Adrenal gland (tissue), 12 donors: ENCODE measurements around the gene MS4A5. TPM values are rescaled to one million over a fixed set of nuclear protein-coding genes. Genes with fewer than 3 reads are reported as not detected.

Experiments used
- DNase-seq, 7 donors: peaks; one replicate each; pipeline ENCODE4 v3.0.0-alpha.2; 2019 to 2020
- H3K27ac ChIP-seq, 5 donors: fragments of 200-600 bp; sonication (generic) in 4 of 5; 1 replicate in 3 of 5; 2 replicates in 2 of 5; pipeline versions ENCODE4 v1.5.1 to v1.8.0; 2016 to 2020; ENCODE audit warnings: mild to moderate bottlenecking in 1 of 5
- H3K27me3 ChIP-seq: fragments of 200-600 bp; 2 replicates; pipeline ENCODE4 v1.8.0; 2021
- H3K36me3 ChIP-seq, 2 donors: fragments of 200-600 bp; replicated peaks in 1 of 2; 1 replicate in 1 of 2; 2 replicates in 1 of 2; pipeline versions ENCODE4 v1.5.1 to v1.8.0; 2018 to 2022
- H3K4me1 ChIP-seq, 2 donors: fragments of 200-600 bp; replicated peaks in 1 of 2; 1 replicate in 1 of 2; 2 replicates in 1 of 2; pipeline versions ENCODE4 v1.5.1 to v1.8.0; 2018 to 2021
- H3K4me3 ChIP-seq, 4 donors: fragments of 200-600 bp; sonication (generic) in 3 of 4; one replicate each; pipeline ENCODE4 v1.5.1; 2016 to 2018
- H3K9me3 ChIP-seq, 3 donors: fragments of 200-600 bp; sonication (generic) in 1 of 3; replicated peaks in 1 of 3; 1 replicate in 2 of 3; 2 replicates in 1 of 3; pipeline versions ENCODE4 v1.5.1 to v1.8.0; 2016 to 2021
- POLR2A ChIP-seq, 2 donors: fragments of 450-650 bp; IDR thresholded peaks; one replicate each; pipeline ENCODE4 v1.6.1; 2017; ENCODE audit warnings: antibody characterized with exemption in 2 of 2, mild to moderate bottlenecking in 2 of 2, moderate library complexity in 1 of 2
- WGBS, 4 donors: extraction: QIAGEN DNeasy Blood & Tissue Kit in 2 of 4; methylation state at CpG; one replicate each; pipeline versions ENCODE4 v1.1.5 to v1.1.7; 2013 to 2017; 5-methylcytosine and 5-hydroxymethylcytosine counted together
- intact Hi-C, 2 donors: fragments of 100-400 bp; cut with DNase I; formaldehyde crosslinking; loops; one replicate each; pipeline versions ENCODE4 v1.14.1 to v1.15.0; 2022 to 2023
- polyA plus RNA-seq, 3 donors: library from polyadenylated mRNA; stranded (reverse); fragments of 200-250 nt in 2 of 3; fragments of 350-450 nt in 1 of 3; fragmentation: Illumina TruSeq in 1 of 3; extraction: RNeasy Lipid Tissue Mini Kit (QIAGEN cat#74804) in 1 of 3; gene quantifications; one replicate each; pipeline ENCODE4 v1.2.3, GENCODE V29; 2013 to 2014
- total RNA-seq, 9 donors: library from RNA; depleted of rRNA in 4 of 9; stranded (reverse); fragments of >200 nt in 4 of 9; fragments of 120-200 nt in 1 of 9; fragmentation: NEBNext Ultra II Directional in 1 of 9; extraction: Animal tissue kit (Norgen Biotek cat#: 25700) in 1 of 9; gene quantifications; one replicate each; pipeline versions ENCODE4 v1.1.0 to v1.2.4, GENCODE V29; 2013 to 2023
- TF ChIP-seq, protein P1 (sequence below), 6 experiments: fragments of 450-650 bp in 4 of 6; fragments of 200-600 bp in 2 of 6; sonication (generic) in 1 of 6; IDR thresholded peaks; 1 replicate in 5 of 6; 2 replicates in 1 of 6; pipeline versions ENCODE4 v1.5.1 to v1.8.0; 2016 to 2021; ENCODE audit warnings: antibody characterized with exemption in 6 of 6, mild to moderate bottlenecking in 2 of 6, moderate library complexity in 1 of 6
- donor health status: healthy with polysubstance abuse.
- donor health status: Bipolar disorder and iron deficiency.
- donor health status: DM: yes; HTN: yes; CAD: no.
- donor health status: DM: no; HTN: no; CAD: no.
- donor health status: DM: no; HTN: no; CAD: no.
- donor health status: DM: yes; HTN: yes; CAD: no.

MS4A5 gene
- total and polyA plus RNA-seq, 12 donors, result not detected

DNA sequence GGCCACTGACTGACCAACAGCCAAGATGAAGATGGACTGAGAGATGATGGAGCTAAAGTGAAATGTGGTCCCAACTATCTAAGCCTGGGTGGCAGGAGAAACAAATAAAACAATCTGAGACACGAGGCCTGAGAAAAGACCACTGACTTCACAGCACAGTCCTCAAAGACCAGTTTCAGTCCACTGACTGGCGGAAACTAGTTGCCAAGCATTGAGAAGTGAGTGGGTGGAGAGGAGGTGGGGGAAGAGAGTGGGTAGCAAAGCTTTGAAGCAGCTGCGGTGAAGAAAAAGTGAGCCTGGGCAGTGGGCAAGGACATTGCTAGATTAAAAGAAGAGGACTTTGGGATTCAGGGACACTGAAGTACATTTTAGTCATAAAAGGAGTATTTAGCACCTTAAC is 28.2 kb downstream of the MS4A5 start:
- Histone ChIP-seq H3K36me3 (no peaks in the 10 kb centered on the region), H3K4me1 (no peaks in the 10 kb centered on the region), H3K9me3 (no peaks in the 10 kb centered on the region), H3K27me3 (no peaks in the 10 kb centered on the region), H3K27ac (no peak overlapping the region), H3K4me3 (no peak overlapping the region)
- TF ChIP-seq POLR2A (IDR thresholded peaks at IDR 0.05), result no peak
- TF ChIP-seq, protein P1, sequence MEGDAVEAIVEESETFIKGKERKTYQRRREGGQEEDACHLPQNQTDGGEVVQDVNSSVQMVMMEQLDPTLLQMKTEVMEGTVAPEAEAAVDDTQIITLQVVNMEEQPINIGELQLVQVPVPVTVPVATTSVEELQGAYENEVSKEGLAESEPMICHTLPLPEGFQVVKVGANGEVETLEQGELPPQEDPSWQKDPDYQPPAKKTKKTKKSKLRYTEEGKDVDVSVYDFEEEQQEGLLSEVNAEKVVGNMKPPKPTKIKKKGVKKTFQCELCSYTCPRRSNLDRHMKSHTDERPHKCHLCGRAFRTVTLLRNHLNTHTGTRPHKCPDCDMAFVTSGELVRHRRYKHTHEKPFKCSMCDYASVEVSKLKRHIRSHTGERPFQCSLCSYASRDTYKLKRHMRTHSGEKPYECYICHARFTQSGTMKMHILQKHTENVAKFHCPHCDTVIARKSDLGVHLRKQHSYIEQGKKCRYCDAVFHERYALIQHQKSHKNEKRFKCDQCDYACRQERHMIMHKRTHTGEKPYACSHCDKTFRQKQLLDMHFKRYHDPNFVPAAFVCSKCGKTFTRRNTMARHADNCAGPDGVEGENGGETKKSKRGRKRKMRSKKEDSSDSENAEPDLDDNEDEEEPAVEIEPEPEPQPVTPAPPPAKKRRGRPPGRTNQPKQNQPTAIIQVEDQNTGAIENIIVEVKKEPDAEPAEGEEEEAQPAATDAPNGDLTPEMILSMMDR (IDR thresholded peaks at IDR 0.05), result no peak
- WGBS, 4 donors, result 54 to 62% (median 57%) methylated on average over 3 of the region's 3 CpGs
- DNase-seq, result no peak
- intact Hi-C loops, result no loop called here

GRCh38 chr11:60459345-60459744 is 30.0 kb downstream of the MS4A5 start:
- Histone ChIP-seq H3K4me1 (no peaks in the 10 kb centered on the region), H3K27me3 (no peaks in the 10 kb centered on the region), H3K4me3 (no peak overlapping the region), H3K27ac (no peak overlapping the region), H3K9me3 (no peaks in the 10 kb centered on the region), H3K36me3 (no peaks in the 10 kb centered on the region)
- intact Hi-C loops, result no loop called here
- DNase-seq, result no peak
- 70 to 89% (median 80%) methylated on average over 1 of the region's 1 CpG for WGBS, 4 donors
- TF ChIP-seq POLR2A (IDR thresholded peaks at IDR 0.05), result no peak
- TF ChIP-seq, protein P1 (IDR thresholded peaks at IDR 0.05), result no peak

- no peaks in the 10 kb centered on the region for H3K36me3 ChIP-seq
- no peaks in the 10 kb centered on the region for H3K27me3 ChIP-seq
- no peak for TF ChIP-seq POLR2A (IDR thresholded peaks at IDR 0.05)
- TF ChIP-seq, protein P1 (IDR thresholded peaks at IDR 0.05), result no peak
- WGBS, 4 donors, result 52 to 64% (median 60%) methylated on average over 2 of the region's 2 CpGs
- H3K4me3 ChIP-seq, result no peak overlapping the region
- no peaks in the 10 kb centered on the region for H3K4me1 ChIP-seq
- intact Hi-C loops, result no loop called here
- H3K9me3 ChIP-seq, result no peaks in the 10 kb centered on the region
- peak overlapping the region in 2 of 5 donors; percentile 17 to 28 for H3K27ac ChIP-seq
- DNase-seq, result no peak
Observed at GRCh38 chr11:60468829-60469228, 39.5 kb downstream of the MS4A5 start.

- no peaks in the 10 kb centered on the region for H3K4me1 ChIP-seq
- WGBS, 4 donors, result 43 to 65% (median 62%) methylated on average over 2 of the region's 2 CpGs
- intact Hi-C loops, result no loop called here
- H3K27me3 ChIP-seq, result no peaks in the 10 kb centered on the region
- no peak overlapping the region for H3K27ac ChIP-seq
- H3K9me3 ChIP-seq, result no peaks in the 10 kb centered on the region
- H3K4me3 ChIP-seq, result no peak overlapping the region
- H3K36me3 ChIP-seq, result no peaks in the 10 kb centered on the region
- TF ChIP-seq, protein P1 (IDR thresholded peaks at IDR 0.05), result no peak
- no peak for TF ChIP-seq POLR2A (IDR thresholded peaks at IDR 0.05)
- DNase-seq, result no peak
Observed at GRCh38 chr11:60469723-60470122, 40.4 kb downstream of the MS4A5 start.
